Activated CD8-positive, alpha-beta memory T cell treated with anti-CD3 and anti-CD28 coated beads for 4 hours (primary cell): ENCODE results near the gene SLC22A1.
"Not testable (repeated sequence)": the region's sequence is repeated elsewhere in the genome, so short reads cannot be mapped to it uniquely, and the experiment has no call there.

Source experiments
- DNase-seq, 2 donors: peaks; one replicate each; pipeline ENCODE4 v3.0.0-alpha.2; 2020; ENCODE audit warnings: low read depth in 2 of 2

The SLC22A1 gene

GRCh38 chr6:160093946-160094345 is 27.7 kb upstream of the SLC22A1 start:
- no peak for DNase-seq

GRCh38 chr6:160095146-160095845 is 26.3 kb upstream of the SLC22A1 start:
- DNase-seq: no peak

GRCh38 chr6:160101277-160102205 is 20.1 kb upstream of the SLC22A1 start:
- no peak for DNase-seq

- DNase-seq: no peak
These were observed 19.2 kb upstream of the SLC22A1 start for GRCh38 chr6:160102399-160102798.

- no peak for DNase-seq
These were observed 18.4 kb upstream of the SLC22A1 start for GRCh38 chr6:160102956-160103824.

GRCh38 chr6:160103825-160104100 is 17.9 kb upstream of the SLC22A1 start:
- no peak for DNase-seq

GRCh38 chr6:160104821-160105517 is 16.6 kb upstream of the SLC22A1 start:
- no peak for DNase-seq

GRCh38 chr6:160106010-160106409 is 15.6 kb upstream of the SLC22A1 start:
- no peak for DNase-seq

- DNase-seq: no peak
These were observed 14.9 kb upstream of the SLC22A1 start for GRCh38 chr6:160106701-160107100.

GRCh38 chr6:160108077-160108476 is 13.5 kb upstream of the SLC22A1 start:
- DNase-seq: no peak

- no peak for DNase-seq
These were observed 11.0 kb upstream of the SLC22A1 start for GRCh38 chr6:160110586-160111123.

- no peak for DNase-seq
These were observed 9.8 kb upstream of the SLC22A1 start for GRCh38 chr6:160111806-160112205.

- no peak for DNase-seq
These were observed 8.9 kb upstream of the SLC22A1 start for GRCh38 chr6:160112628-160113299.

GRCh38 chr6:160114536-160114935 is 7.1 kb upstream of the SLC22A1 start:
- DNase-seq: not testable (repeated sequence)

GRCh38 chr6:160115421-160115820 is 6.2 kb upstream of the SLC22A1 start:
- DNase-seq: no peak

GRCh38 chr6:160116411-160116810 is 5.2 kb upstream of the SLC22A1 start:
- no peak for DNase-seq

GRCh38 chr6:160117137-160117536 is 4.5 kb upstream of the SLC22A1 start:
- no peak for DNase-seq

GRCh38 chr6:160118620-160119229 is 2.9 kb upstream of the SLC22A1 start:
- DNase-seq: no peak

- no peak for DNase-seq
These were observed 1.5 kb upstream of the SLC22A1 start for GRCh38 chr6:160120087-160120486.

GRCh38 chr6:160121981-160122380 is 366 bp downstream of the SLC22A1 start:
- no peak for DNase-seq
